B cell (primary cell): ENCODE data around the gene HOXC9. TPM values are rescaled to one million over a fixed set of nuclear protein-coding genes. Genes with fewer than 3 reads are reported as not detected.

Experiments
- ATAC-seq: fragments of 200-7000 bp; cut with Tn5 transposase; one replicate; pipeline ENCODE4 v1.10.0; 2021; ENCODE audit warnings: low read depth, mild to moderate bottlenecking, moderate number of reproducible peaks, moderate library complexity
- CTCF ChIA-PET: fragments of 350-600 bp; sonication (Branson Sonifier 250); formaldehyde crosslinking; loops from one replicate; lab custom pipeline; 2021; ENCODE audit warnings: antibody characterized with exemption, inconsistent platforms; lab: Charles Lee
- POLR2A ChIA-PET: fragments of 350-600 bp; sonication (Branson Sonifier 250); formaldehyde crosslinking; loops from one replicate; lab custom pipeline; 2021; ENCODE audit warnings: antibody characterized with exemption; lab: Charles Lee
- DNase-seq: peaks from one replicate; pipeline ENCODE4 v3.0.0; 2013
- H2AFZ ChIP-seq: 2 replicates; pipeline ENCODE4 v1.6.1; 2012; ENCODE audit warnings: mild to moderate bottlenecking, low read depth, low read length; ENCODE audit not compliant: insufficient read depth, poor library complexity, severe bottlenecking
- H3K27ac ChIP-seq, 2 donors: 1 replicate in 1 of 2; 2 replicates in 1 of 2; pipeline ENCODE4 v1.5.1; 2012 to 2013; ENCODE audit warnings: low read length in 2 of 2, mild to moderate bottlenecking in 2 of 2, moderate library complexity in 1 of 2
- H3K27me3 ChIP-seq, 4 experiments: fragments of 200-600 bp in 1 of 4; sonication (generic) in 1 of 4; replicated peaks in 1 of 4; 1 replicate in 2 of 4; 2 replicates in 2 of 4; pipeline versions ENCODE4 v1.6.1 to v1.7.0; 2013 to 2016; ENCODE audit warnings: low read length in 3 of 4, mild to moderate bottlenecking in 2 of 4, mixed read lengths in 1 of 4, moderate library complexity in 1 of 4; ENCODE audit not compliant: insufficient read depth in 4 of 4, control insufficient read depth in 3 of 4; ENCODE audit errors: control extremely low read depth in 1 of 4
- H3K36me3 ChIP-seq, 2 experiments: replicated peaks in 1 of 2; 1 replicate in 1 of 2; 2 replicates in 1 of 2; pipeline versions ENCODE4 v1.6.1 to v1.7.1; 2013; ENCODE audit warnings: low read length in 1 of 2; ENCODE audit not compliant: insufficient read depth in 2 of 2, control insufficient read depth in 1 of 2; ENCODE audit errors: control extremely low read depth in 1 of 2, extremely low read depth in 1 of 2
- H3K4me1 ChIP-seq, 2 donors: fragments of 200-600 bp in 1 of 2; sonication (generic) in 1 of 2; 1 replicate in 1 of 2; 2 replicates in 1 of 2; pipeline versions ENCODE4 v1.5.1 to v1.6.1; 2013 to 2017; ENCODE audit warnings: low read length in 2 of 2; ENCODE audit not compliant: control insufficient read depth in 2 of 2, insufficient read depth in 2 of 2
- H3K4me2 ChIP-seq: replicated peaks from 2 replicates; pipeline ENCODE3; 2012; ENCODE audit warnings: mild to moderate bottlenecking, low read depth, low read length; ENCODE audit not compliant: poor library complexity, severe bottlenecking
- H3K4me3 ChIP-seq, 5 experiments: fragments of 200-600 bp in 1 of 5; sonication (generic) in 1 of 5; 1 replicate in 3 of 5; 2 replicates in 2 of 5; pipeline versions ENCODE4 v1.5.1 to v1.7.0; 2011 to 2016; ENCODE audit warnings: low read length in 4 of 5, mild to moderate bottlenecking in 4 of 5, low read depth in 2 of 5, control low read depth in 1 of 5, moderate library complexity in 1 of 5; ENCODE audit not compliant: insufficient read depth in 1 of 5; ENCODE audit errors: control extremely low read depth in 1 of 5, extremely low read depth in 1 of 5
- H3K79me2 ChIP-seq: fragments of 200-600 bp; sonication (generic); one replicate; pipeline ENCODE4 v1.6.0; 2016; ENCODE audit warnings: low read length; ENCODE audit not compliant: control insufficient read depth, insufficient read depth
- H3K9ac ChIP-seq: fragments of 200-600 bp; sonication (generic); 2 replicates; pipeline ENCODE4 v1.6.1; 2017; ENCODE audit warnings: mild to moderate bottlenecking, low read length, moderate library complexity
- H3K9me3 ChIP-seq, 3 donors: one replicate each; pipeline versions ENCODE4 v1.6.1 to v1.7.1; 2013; ENCODE audit warnings: low read length in 2 of 3; ENCODE audit not compliant: control insufficient read depth in 2 of 3, insufficient read depth in 1 of 3; ENCODE audit errors: control extremely low read depth in 1 of 3
- H4K20me1 ChIP-seq: 2 replicates; pipeline ENCODE4 v1.6.0; 2012; ENCODE audit warnings: mild to moderate bottlenecking, low read length; ENCODE audit not compliant: insufficient read depth, control insufficient read depth, poor library complexity, severe bottlenecking
- H3K27ac Mint-ChIP-seq: one replicate; pipeline ENCODE4 v1.8.0; 2021; ENCODE audit warnings: mixed read lengths
- H3K27me3 Mint-ChIP-seq: one replicate; pipeline ENCODE4 v1.8.0; 2021; ENCODE audit warnings: mixed read lengths
- H3K4me1 Mint-ChIP-seq: one replicate; pipeline ENCODE4 v1.8.0; 2021; ENCODE audit warnings: mixed read lengths
- H3K4me3 Mint-ChIP-seq: one replicate; pipeline ENCODE4 v1.8.0; 2021; ENCODE audit warnings: mixed read lengths
- H3K9me3 Mint-ChIP-seq: one replicate; pipeline ENCODE4 v1.8.0; 2022; ENCODE audit warnings: mixed read lengths; ENCODE audit not compliant: insufficient read depth
- CTCF ChIP-seq: fragments of 200-600 bp; IDR thresholded peaks from one replicate; pipeline ENCODE4 v1.8.0; 2022; ENCODE audit warnings: antibody characterized with exemption, mild to moderate bottlenecking
- EZH2 ChIP-seq: IDR thresholded peaks from 2 replicates; pipeline ENCODE4 v1.6.1; 2012; ENCODE audit warnings: borderline replicate concordance, low read depth, mild to moderate bottlenecking, moderate library complexity, low read length; ENCODE audit not compliant: insufficient read depth, poor library complexity, severe bottlenecking
- WGBS: methylation state at CpG from one replicate; pipeline ENCODE4 v1.1.5; 2013; ENCODE audit warnings: missing lambda C conversion rate; ENCODE audit not compliant: insufficient coverage; 5-methylcytosine and 5-hydroxymethylcytosine counted together
- intact Hi-C: fragments of 100-400 bp; cut with micrococcal nuclease; formaldehyde crosslinking; loops from one replicate; pipeline ENCODE4 v1.10.0; 2022
- polyA plus RNA-seq: library from polyadenylated mRNA; depleted of rRNA; stranded (reverse); fragments of >200 nt; gene quantifications from 2 replicates; pipeline ENCODE4 v1.2.3, GENCODE V29; 2012
- total RNA-seq, 2 donors: library from RNA; stranded (reverse); fragments of 120-200 nt in 1 of 2; gene quantifications; 1 replicate in 1 of 2; 2 replicates in 1 of 2; pipeline versions ENCODE4 v1.2.3 to v1.2.4, GENCODE V29; 2013 to 2022

The HOXC9 gene
- total and polyA plus RNA-seq, 2 donors (not counting 1 experiment from before 2014, with no cell fraction given): not detected

- Histone ChIP-seq H4K20me1 (no peaks in the 10 kb centered on the region), H3K79me2 (no peaks in the 10 kb centered on the region), H3K27ac (no peak overlapping the region), H2AFZ (no peak overlapping the region), H3K9ac (no peak overlapping the region), H3K4me1 (peaks cover 3 to 31% of the 10 kb centered on the region in 2 donors), H3K4me2 (no peak overlapping the region), H3K9me3 (peaks cover 0 to 32% (median under 1%) of the 10 kb centered on the region in 3 donors), H3K27me3 (peaks cover 0 to 95% (median 80%) of the 10 kb centered on the region in 4 experiments), H3K36me3 (no peaks in the 10 kb centered on the region), H3K4me3 (no peak overlapping the region)
- Mint-ChIP-seq H3K9me3 (no peaks in the 10 kb centered on the region), H3K4me1 (peaks cover 15% of the 10 kb centered on the region), H3K27ac (no peak overlapping the region), H3K27me3 (peaks cover 73% of the 10 kb centered on the region), H3K4me3 (no peak overlapping the region)
- ChIA-PET POLR2A (interaction anchor here (0.5 kb wide), 1 partner anchor 13 kb away, joined by 4 read pairs; no protein-coding TSS in a partner anchor), CTCF (interaction anchor here (2.7 kb wide), 1 partner anchor 174 kb away, joined by 12 read pairs; no protein-coding TSS in a partner anchor)
- 60% methylated on average over 1 of the region's 3 CpGs for WGBS
- no peak for ATAC-seq
- no peak for DNase-seq
- intact Hi-C loops: no loop called here
- TF ChIP-seq CTCF: no peak
- no peak for TF ChIP-seq EZH2
These were observed 27.5 kb downstream of the HOXC9 start for GRCh38 chr12:54027442-54027786.

GRCh38 chr12:54028314-54029201 is 28.6 kb downstream of the HOXC9 start, which contains the start of gene HOXC6:
Gene HOXC6, plus strand, starts transcription at chr12:54028440. Its CDS starts 82 bp downstream, at chr12:54028522.
- Histone ChIP-seq H3K4me2 (no peak within 1 kb of the TSS), H3K36me3 (no peaks in the 10 kb centered on the region), H4K20me1 (no peaks in the 10 kb centered on the region), H3K9me3 (peaks cover 0 to 43% (median 6%) of the 10 kb centered on the region in 3 donors), H3K27me3 (peaks cover 0 to 95% (median 78%) of the 10 kb centered on the region in 4 experiments), H3K27ac (no peak within 1 kb of the TSS), H2AFZ (no peak within 1 kb of the TSS), H3K79me2 (no peaks in the 10 kb centered on the region), H3K9ac (no peak within 1 kb of the TSS), H3K4me3 (no peak within 1 kb of the TSS), H3K4me1 (peaks cover 14 to 43% of the 10 kb centered on the region in 2 donors)
- H3K27ac Mint-ChIP-seq: no peak within 1 kb of the TSS
- ATAC-seq (no peak), DNase-seq (peak; percentile 35)
- WGBS: 12% methylated on average over 27 of the region's 36 CpGs
- POLR2A ChIA-PET: interaction anchor here (0.7 kb wide), 1 partner anchor 11 kb away, joined by 7 read pairs; no protein-coding TSS in a partner anchor
- peaks cover 24% of the 10 kb centered on the region for H3K4me1 Mint-ChIP-seq
- TF ChIP-seq EZH2 (peak; percentile 36), CTCF (no peak)
- CTCF ChIA-PET: interaction anchor here (0.6 to 1.7 kb wide), 5 partner anchors 12 to 179 kb away, joined by 3 to 7 read pairs (median 3); partner anchors contain the start of gene HOXC4
- H3K9me3 Mint-ChIP-seq: no peaks in the 10 kb centered on the region
- no peak within 1 kb of the TSS for H3K4me3 Mint-ChIP-seq
- intact Hi-C loops: no loop called here
- H3K27me3 Mint-ChIP-seq: peaks cover 72% of the 10 kb centered on the region
